Epithelial cell of proximal tubule (primary cell): ENCODE results near the gene TRAF1. TPM values are rescaled to one million over a fixed set of nuclear protein-coding genes. Genes with fewer than 3 reads are reported as not detected.

Experiments
- DNase-seq: peaks from one replicate; pipeline ENCODE4 v3.0.0-alpha.2; 2011; ENCODE audit warnings: low read depth
- H3K4me3 ChIP-seq: 2 replicates; pipeline ENCODE4 v1.5.1; 2011; ENCODE audit warnings: low read depth, mild to moderate bottlenecking, low read length
- total RNA-seq: library from RNA; depleted of rRNA; stranded (reverse); fragments of >200 nt; gene quantifications from 2 replicates; pipeline ENCODE4 v1.2.3, GENCODE V29; 2015
- TF ChIP-seq, protein P1 (sequence below): conservative IDR thresholded peaks from 2 replicates; pipeline ENCODE4 v1.5.1; 2012; ENCODE audit warnings: low read depth, mild to moderate bottlenecking, low read length

Gene TRAF1
- total RNA-seq, 1 donor from 2014 or later = 5.9 TPM

GRCh38 chr9:120912958-120913646, 13.5 kb downstream of the TRAF1 start:
- TF ChIP-seq, protein P1, sequence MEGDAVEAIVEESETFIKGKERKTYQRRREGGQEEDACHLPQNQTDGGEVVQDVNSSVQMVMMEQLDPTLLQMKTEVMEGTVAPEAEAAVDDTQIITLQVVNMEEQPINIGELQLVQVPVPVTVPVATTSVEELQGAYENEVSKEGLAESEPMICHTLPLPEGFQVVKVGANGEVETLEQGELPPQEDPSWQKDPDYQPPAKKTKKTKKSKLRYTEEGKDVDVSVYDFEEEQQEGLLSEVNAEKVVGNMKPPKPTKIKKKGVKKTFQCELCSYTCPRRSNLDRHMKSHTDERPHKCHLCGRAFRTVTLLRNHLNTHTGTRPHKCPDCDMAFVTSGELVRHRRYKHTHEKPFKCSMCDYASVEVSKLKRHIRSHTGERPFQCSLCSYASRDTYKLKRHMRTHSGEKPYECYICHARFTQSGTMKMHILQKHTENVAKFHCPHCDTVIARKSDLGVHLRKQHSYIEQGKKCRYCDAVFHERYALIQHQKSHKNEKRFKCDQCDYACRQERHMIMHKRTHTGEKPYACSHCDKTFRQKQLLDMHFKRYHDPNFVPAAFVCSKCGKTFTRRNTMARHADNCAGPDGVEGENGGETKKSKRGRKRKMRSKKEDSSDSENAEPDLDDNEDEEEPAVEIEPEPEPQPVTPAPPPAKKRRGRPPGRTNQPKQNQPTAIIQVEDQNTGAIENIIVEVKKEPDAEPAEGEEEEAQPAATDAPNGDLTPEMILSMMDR = no peak
- no peak overlapping the region for H3K4me3 ChIP-seq
- DNase-seq = no peak

- no peak overlapping the region for H3K4me3 ChIP-seq
- DNase-seq = no peak
- TF ChIP-seq, protein P1 = no peak
Measured at GRCh38 chr9:120911295-120911837, 15.2 kb downstream of the TRAF1 start.

DNA sequence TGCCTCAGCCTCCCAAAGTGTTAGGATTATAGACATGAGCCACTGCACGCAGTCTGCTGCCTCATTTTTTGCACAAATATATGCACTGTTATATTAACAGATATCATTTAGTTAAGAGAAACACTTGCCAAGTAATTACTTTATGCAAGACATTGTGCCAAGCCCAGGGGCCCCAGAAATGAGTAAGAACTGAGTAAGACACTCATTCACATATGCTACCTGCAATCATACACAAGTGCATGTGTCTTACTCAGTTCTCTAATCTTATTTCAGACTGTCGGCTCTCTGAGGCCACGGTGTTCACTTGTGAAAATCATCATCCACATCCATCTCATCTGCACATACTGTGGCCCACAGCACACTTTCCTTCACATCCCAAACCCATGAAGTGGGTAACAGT, 16.0 kb downstream of the TRAF1 start:
- TF ChIP-seq, protein P1 = no peak
- no peak overlapping the region for H3K4me3 ChIP-seq
- no peak for DNase-seq

DNA sequence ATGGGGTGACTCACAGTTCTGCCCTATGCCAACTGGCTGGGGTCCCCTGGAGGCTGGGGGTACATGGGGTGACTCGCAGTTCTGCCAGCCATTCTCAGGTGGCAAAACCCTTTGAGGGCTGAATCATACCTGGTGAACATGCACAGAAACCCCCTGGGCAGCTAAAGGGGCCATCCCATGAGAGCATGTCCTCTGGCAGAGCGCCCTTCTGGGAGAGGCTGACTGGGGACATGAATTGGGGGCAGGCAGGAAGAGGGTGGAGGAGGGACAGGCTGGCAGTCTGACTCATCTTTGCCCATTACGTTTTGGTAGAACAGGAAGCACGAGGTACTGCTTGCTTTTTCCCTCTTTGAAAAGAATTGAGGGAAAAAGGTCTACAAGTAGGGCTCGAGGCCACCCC, 16.7 kb downstream of the TRAF1 start:
- TF ChIP-seq, protein P1 = no peak
- H3K4me3 ChIP-seq = no peak overlapping the region
- DNase-seq = no peak

DNA sequence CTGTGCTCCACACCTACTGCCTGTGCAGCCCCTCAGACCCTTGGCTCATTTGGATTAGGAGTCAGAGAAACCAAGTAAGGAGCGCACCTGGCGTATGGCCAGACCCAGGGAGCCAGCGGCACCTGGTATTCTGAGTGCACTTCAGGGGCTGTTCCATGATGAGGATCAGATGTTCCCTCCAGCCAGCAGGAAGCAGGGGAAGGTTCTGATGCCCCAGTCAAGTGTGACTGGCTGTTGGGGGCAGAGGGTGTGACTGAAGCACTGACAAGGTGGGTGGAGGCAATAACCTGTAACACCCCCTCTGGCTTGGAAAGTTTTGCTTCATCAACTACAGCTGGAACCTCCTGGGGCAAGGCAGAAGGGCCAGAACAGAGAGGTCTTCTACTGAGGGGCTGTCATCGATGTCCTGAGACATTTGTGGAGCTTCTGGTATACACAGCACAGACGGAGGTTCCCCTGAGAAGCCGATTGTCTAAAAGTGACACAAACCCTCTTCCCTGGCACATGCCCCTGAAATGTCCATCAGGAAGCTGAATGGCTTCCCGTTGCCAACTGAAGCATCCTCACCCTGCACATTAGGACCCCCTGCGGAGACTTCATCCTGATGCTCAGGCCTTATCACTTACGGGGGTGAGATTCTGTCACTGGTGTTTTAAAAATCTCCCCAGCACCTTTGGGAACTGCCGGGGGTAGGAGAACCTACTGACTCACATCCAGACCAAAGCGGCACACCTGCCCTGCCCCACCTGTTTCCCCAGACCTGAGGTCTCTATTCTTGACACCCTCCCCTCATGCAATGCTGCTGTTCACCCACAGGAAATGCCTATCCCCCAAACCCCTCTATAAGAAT, 21.1 kb downstream of the TRAF1 start:
- H3K4me3 ChIP-seq = no peak overlapping the region
- DNase-seq = no peak
- TF ChIP-seq, protein P1 = no peak

DNA sequence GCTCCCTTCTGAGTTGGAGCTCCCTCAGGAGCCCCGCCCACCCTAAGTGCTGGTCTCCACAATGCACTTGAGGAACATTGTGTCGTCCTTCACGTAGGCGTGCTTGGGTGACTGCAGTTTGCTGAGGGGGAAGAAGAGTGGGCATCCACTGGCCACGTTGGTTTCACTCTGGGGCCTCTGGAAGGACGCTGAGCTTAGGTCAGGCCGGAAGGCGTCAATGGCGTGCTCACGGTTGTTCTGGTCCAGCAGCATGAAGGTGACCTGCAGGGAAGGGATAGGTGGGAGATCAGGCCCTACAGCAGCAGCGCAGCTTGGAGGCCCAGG, 21.7 kb downstream of the TRAF1 start:
- no peak for DNase-seq
- no peak overlapping the region for H3K4me3 ChIP-seq
- TF ChIP-seq, protein P1 = no peak
